Measurements from ENCODE around the gene OR10G2. TPM values are rescaled to one million over a fixed set of nuclear protein-coding genes. Genes with fewer than 3 reads are reported as not detected.
"Not testable (repeated sequence)": the region's sequence is repeated elsewhere in the genome, so short reads cannot be mapped to it uniquely, and the experiment has no call there.

OR10G2 gene
- total RNA-seq, 2 donors from 2014 or later = not detected

GRCh38 chr14:21631084-21631483 is 3.7 kb downstream of the OR10G2 start:
- no peak overlapping the region for H3K4me3 ChIP-seq
- ATAC-seq (no peak), DNase-seq (no peak)
- no peaks in the 10 kb centered on the region for H3K36me3 ChIP-seq (replicated peaks in 1 of 2; ENCODE audit: insufficient read depth in 1 of 2, low read depth in 2 of 2)
- intact Hi-C loops (cut with DNase I) = no loop called here
- no peak overlapping the region for H3K27ac ChIP-seq
- no peaks in the 10 kb centered on the region for H3K9me3 ChIP-seq
- TF ChIP-seq CTCF (IDR thresholded peaks at IDR 0.05) = no peak
- no peak for TF ChIP-seq POLR2A (IDR thresholded peaks at IDR 0.05)
- H3K27me3 ChIP-seq = no peaks in the 10 kb centered on the region
- WGBS, 2 donors = 13% methylated on average over 3 of the region's 3 CpGs
- no peaks in the 10 kb centered on the region for H3K4me1 ChIP-seq

GRCh38 chr14:21630503-21630902 is 4.2 kb downstream of the OR10G2 start:
- ATAC-seq; DNase-seq; H3K36me3 ChIP-seq (replicated peaks in 1 of 2; ENCODE audit: insufficient read depth in 1 of 2, low read depth in 2 of 2); H3K27ac ChIP-seq; H3K4me3 ChIP-seq; H3K4me1 ChIP-seq; intact Hi-C loops (cut with DNase I); H3K27me3 ChIP-seq; H3K9me3 ChIP-seq: not testable (repeated sequence)
- WGBS, 2 donors = 88 to 93% methylated on average over 1 of the region's 1 CpG

GRCh38 chr14:21626491-21627230 is 8.1 kb downstream of the OR10G2 start:
- Histone ChIP-seq H3K4me3 (no peak overlapping the region), H3K9me3 (no peaks in the 10 kb centered on the region), H3K36me3 (replicated peaks in 1 of 2; ENCODE audit: insufficient read depth in 1 of 2, low read depth in 2 of 2) (no peaks in the 10 kb centered on the region), H3K4me1 (no peaks in the 10 kb centered on the region), H3K27ac (no peak overlapping the region), H3K27me3 (no peaks in the 10 kb centered on the region)
- ATAC-seq = no peak
- TF ChIP-seq POLR2A (IDR thresholded peaks at IDR 0.05) = no peak
- no peak for TF ChIP-seq CTCF (IDR thresholded peaks at IDR 0.05)
- WGBS, 2 donors = 50 to 58% methylated on average over 3 of the region's 3 CpGs
- intact Hi-C loops (cut with DNase I) = no loop called here
- DNase-seq = no peak

GRCh38 chr14:21617614-21618013 is 17.1 kb downstream of the OR10G2 start:
- ATAC-seq (no peak), DNase-seq (no peak)
- Histone ChIP-seq H3K27me3 (no peaks in the 10 kb centered on the region), H3K36me3 (replicated peaks in 1 of 2; ENCODE audit: insufficient read depth in 1 of 2, low read depth in 2 of 2) (no peaks in the 10 kb centered on the region), H3K9me3 (no peaks in the 10 kb centered on the region), H3K27ac (no peak overlapping the region), H3K4me3 (no peak overlapping the region), H3K4me1 (no peaks in the 10 kb centered on the region)
- 61 to 65% methylated on average over 8 of the region's 8 CpGs for WGBS, 2 donors
- TF ChIP-seq CTCF (IDR thresholded peaks at IDR 0.05) = no peak
- no peak for TF ChIP-seq POLR2A (IDR thresholded peaks at IDR 0.05)
- intact Hi-C loops (cut with DNase I) = no loop called here

GRCh38 chr14:21614240-21614639 is 20.5 kb downstream of the OR10G2 start:
- H3K27ac ChIP-seq = no peak overlapping the region
- no peak overlapping the region for H3K4me3 ChIP-seq
- WGBS, 2 donors = 19 to 40% methylated on average over 1 of the region's 1 CpG
- H3K36me3 ChIP-seq (replicated peaks in 1 of 2; ENCODE audit: insufficient read depth in 1 of 2, low read depth in 2 of 2) = no peaks in the 10 kb centered on the region
- intact Hi-C loops (cut with DNase I) = no loop called here
- no peaks in the 10 kb centered on the region for H3K9me3 ChIP-seq
- DNase-seq (no peak), ATAC-seq (no peak)
- H3K27me3 ChIP-seq = no peaks in the 10 kb centered on the region
- H3K4me1 ChIP-seq = no peaks in the 10 kb centered on the region
- TF ChIP-seq CTCF (IDR thresholded peaks at IDR 0.05) = no peak
- TF ChIP-seq POLR2A (IDR thresholded peaks at IDR 0.05) = no peak
